ENCODE measurements around the gene CLTC.

DNA sequence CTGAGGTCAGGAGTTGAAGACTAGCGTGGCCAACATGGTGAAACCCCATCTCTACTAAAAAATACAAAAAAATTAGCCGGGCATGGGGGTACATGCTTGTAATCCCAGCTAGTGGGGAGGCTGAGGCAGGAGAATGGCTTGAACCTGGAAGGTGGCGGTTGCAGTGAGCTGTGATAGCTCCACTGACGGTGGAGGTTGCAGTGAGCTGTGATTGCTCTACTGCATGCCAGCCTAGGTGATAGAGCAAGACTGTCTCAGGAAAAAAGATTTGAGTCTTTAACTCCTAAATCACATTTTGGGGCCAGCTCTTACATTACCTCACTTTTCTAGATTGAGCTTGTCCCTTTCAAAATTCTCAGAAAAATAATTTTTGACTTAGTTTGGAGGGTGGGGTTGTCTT, 102.9 kb downstream of the CLTC start:
- TF ChIP-seq, protein P1, sequence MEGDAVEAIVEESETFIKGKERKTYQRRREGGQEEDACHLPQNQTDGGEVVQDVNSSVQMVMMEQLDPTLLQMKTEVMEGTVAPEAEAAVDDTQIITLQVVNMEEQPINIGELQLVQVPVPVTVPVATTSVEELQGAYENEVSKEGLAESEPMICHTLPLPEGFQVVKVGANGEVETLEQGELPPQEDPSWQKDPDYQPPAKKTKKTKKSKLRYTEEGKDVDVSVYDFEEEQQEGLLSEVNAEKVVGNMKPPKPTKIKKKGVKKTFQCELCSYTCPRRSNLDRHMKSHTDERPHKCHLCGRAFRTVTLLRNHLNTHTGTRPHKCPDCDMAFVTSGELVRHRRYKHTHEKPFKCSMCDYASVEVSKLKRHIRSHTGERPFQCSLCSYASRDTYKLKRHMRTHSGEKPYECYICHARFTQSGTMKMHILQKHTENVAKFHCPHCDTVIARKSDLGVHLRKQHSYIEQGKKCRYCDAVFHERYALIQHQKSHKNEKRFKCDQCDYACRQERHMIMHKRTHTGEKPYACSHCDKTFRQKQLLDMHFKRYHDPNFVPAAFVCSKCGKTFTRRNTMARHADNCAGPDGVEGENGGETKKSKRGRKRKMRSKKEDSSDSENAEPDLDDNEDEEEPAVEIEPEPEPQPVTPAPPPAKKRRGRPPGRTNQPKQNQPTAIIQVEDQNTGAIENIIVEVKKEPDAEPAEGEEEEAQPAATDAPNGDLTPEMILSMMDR (conservative IDR thresholded peaks at IDR 0.05; ENCODE audit: low read depth, low read length), result no peak
- TF ChIP-seq MAZ (IDR thresholded peaks at IDR 0.05; ENCODE audit: borderline replicate concordance, low read depth, low read length) (no peak), CEBPB (IDR thresholded peaks at IDR 0.05; ENCODE audit: low read depth, low read length) (no peak), FOS (IDR thresholded peaks at IDR 0.05; ENCODE audit: low read depth, low read length) (no peak), CHD1 (IDR thresholded peaks at IDR 0.05; ENCODE audit: low read depth, low read length) (no peak), POLR2A (IDR thresholded peaks at IDR 0.05; ENCODE audit: low read depth, low read length) (no peak), SMC3 (IDR thresholded peaks at IDR 0.05; ENCODE audit: low read depth, low read length) (no peak), MAFK (IDR thresholded peaks at IDR 0.05; ENCODE audit: low read depth, low read length) (no peak), RCOR1 (IDR thresholded peaks at IDR 0.05; ENCODE audit: insufficient replicate concordance, low read length) (no peak), RAD21 (IDR thresholded peaks at IDR 0.05; ENCODE audit: low read length) (no peak), NFE2L2 (IDR thresholded peaks at IDR 0.05; ENCODE audit: low read depth, low read length) (no peak), RFX5 (IDR thresholded peaks at IDR 0.05; ENCODE audit: low read depth, low read length) (no peak), MXI1 (IDR thresholded peaks at IDR 0.05; ENCODE audit: borderline replicate concordance, low read depth, low read length) (no peak)
- TF ChIP-seq, protein P2, sequence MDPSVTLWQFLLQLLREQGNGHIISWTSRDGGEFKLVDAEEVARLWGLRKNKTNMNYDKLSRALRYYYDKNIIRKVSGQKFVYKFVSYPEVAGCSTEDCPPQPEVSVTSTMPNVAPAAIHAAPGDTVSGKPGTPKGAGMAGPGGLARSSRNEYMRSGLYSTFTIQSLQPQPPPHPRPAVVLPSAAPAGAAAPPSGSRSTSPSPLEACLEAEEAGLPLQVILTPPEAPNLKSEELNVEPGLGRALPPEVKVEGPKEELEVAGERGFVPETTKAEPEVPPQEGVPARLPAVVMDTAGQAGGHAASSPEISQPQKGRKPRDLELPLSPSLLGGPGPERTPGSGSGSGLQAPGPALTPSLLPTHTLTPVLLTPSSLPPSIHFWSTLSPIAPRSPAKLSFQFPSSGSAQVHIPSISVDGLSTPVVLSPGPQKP (IDR thresholded peaks at IDR 0.05; ENCODE audit: borderline replicate concordance, low read depth, low read length), result no peak
